Heart right ventricle (tissue), 16 donors: ENCODE results near the gene SLC49A3. TPM values are rescaled to one million over a fixed set of nuclear protein-coding genes. Genes with fewer than 3 reads are reported as not detected.

Source experiments
- ATAC-seq, 8 donors: fragments of 200-7000 bp; cut with Tn5 transposase; one replicate each; pipeline ENCODE4 v1.9.1; 2020; ENCODE audit warnings: mild to moderate bottlenecking in 8 of 8, moderate library complexity in 8 of 8, moderate number of reproducible peaks in 1 of 8
- DNase-seq, 2 donors: peaks; one replicate each; pipeline ENCODE4 v3.0.0-alpha.2; 2020
- H3K27ac ChIP-seq, 10 donors: fragments of 200-600 bp; sonication (generic) in 2 of 10; one replicate each; pipeline versions ENCODE4 v1.5.0 to v1.8.0; 2020 to 2022; ENCODE audit warnings: mild to moderate bottlenecking in 3 of 10
- H3K27me3 ChIP-seq, 7 donors: fragments of 200-600 bp; one replicate each; pipeline ENCODE4 v1.8.0; 2021 to 2022; ENCODE audit warnings: mild to moderate bottlenecking in 2 of 7
- H3K36me3 ChIP-seq, 9 donors: fragments of 200-600 bp; sonication (generic) in 1 of 9; one replicate each; pipeline versions ENCODE4 v1.5.0 to v1.8.0; 2020 to 2022; ENCODE audit warnings: mild to moderate bottlenecking in 2 of 9
- H3K4me1 ChIP-seq, 9 donors: fragments of 200-600 bp; sonication (generic) in 1 of 9; one replicate each; pipeline versions ENCODE4 v1.5.0 to v1.8.0; 2020 to 2022; ENCODE audit warnings: mild to moderate bottlenecking in 4 of 9
- H3K4me3 ChIP-seq, 10 donors: fragments of 200-600 bp; sonication (generic) in 2 of 10; one replicate each; pipeline versions ENCODE4 v1.5.0 to v1.8.0; 2020 to 2022; ENCODE audit warnings: mild to moderate bottlenecking in 7 of 10, moderate library complexity in 2 of 10
- H3K9me3 ChIP-seq, 11 donors: fragments of 200-600 bp in 10 of 11; sonication (generic) in 2 of 11; one replicate each; pipeline versions ENCODE4 v1.5.0 to v1.8.0; 2013 to 2022; ENCODE audit warnings: mild to moderate bottlenecking in 2 of 11, control low read depth in 1 of 11, moderate library complexity in 1 of 11
- WGBS, 2 donors: extraction: QIAGEN DNeasy Blood & Tissue Kit; methylation state at CpG; one replicate each; pipeline ENCODE4 v1.1.7; 2013; ENCODE audit warnings: inconsistent platforms in 1 of 2; 5-methylcytosine and 5-hydroxymethylcytosine counted together
- intact Hi-C, 10 donors: fragments of 100-400 bp; cut with DNase I; formaldehyde crosslinking; loops; one replicate each; pipeline versions ENCODE4 v1.11.1 to v1.14.2; 2022
- polyA plus RNA-seq, 2 donors: library from polyadenylated mRNA; stranded (reverse); fragments of 200-250 nt; gene quantifications; one replicate each; pipeline ENCODE4 v1.2.3, GENCODE V29; 2013
- total RNA-seq, 10 donors: library from RNA; stranded (reverse); fragmentation: NEBNext Ultra II Directional in 3 of 10; extraction: Animal tissue kit (Norgen Biotek cat#: 25700) in 3 of 10; gene quantifications; one replicate each; pipeline versions ENCODE4 v1.2.1 to v1.2.4, GENCODE V29; 2021 to 2023
- TF ChIP-seq, protein P1 (sequence below), 9 donors: fragments of 200-600 bp; sonication (generic) in 2 of 9; IDR thresholded peaks; one replicate each; pipeline versions ENCODE4 v1.5.0 to v1.8.0; 2021 to 2022; ENCODE audit warnings: antibody characterized with exemption in 9 of 9, mild to moderate bottlenecking in 5 of 9, moderate library complexity in 1 of 9
- donor health status: Arrhythmogenic right ventricular cardiomyopathy.
- donor health status: ischemic (EF 13 %, LVEDD 7.1; RV severe dilation, severe dysfunction).
- donor health status: healthy with polysubstance abuse.
- donor health status: DM: no; HTN: yes; CAD: no.
- donor health status: DM: no; HTN: no; CAD: no.
- donor health status: ischemic (EF 25% LVEDD 6.9; RV normal size, moderate dysfunction).
- donor health status: ischemic (EF 25% LVEDD 5.7; RV mildly dilated, moderate dysfunction).
- donor health status: healthy.
- donor health status: DM: yes; HTN: yes; CAD: no.
- donor health status: Ischemic cardiomyopathy.
- donor health status: ischemic (EF 35%, LVEDD 5.7; RV mildly dilated, moderate dysfunction).
- donor health status: nonischemic (EF 11% LVEDD 7.7; RV severe dilation, severe dysfunction).
- donor health status: DM: yes; HTN: yes; CAD: no.
- donor health status: PGD.
- donor health status: ischemic (EF 29% LVEDD 5.4; RV normal size, mild dysfunction).
- donor health status: nonischemic (EF 23%, LVEDD 6.1; RV moderate dilation, normal function).

The SLC49A3 gene
- total and polyA plus RNA-seq, 12 donors = 8.8 to 28.5 (median 12.3) TPM

GRCh38 chr4:704971-705277 lies 16.0 kb upstream of the SLC49A3 start:
- intact Hi-C loops = no loop called here
- Histone ChIP-seq H3K27ac (peak overlapping the region in 2 of 10 donors; percentile 93 to 97), H3K36me3 (peaks cover 0 to 3% (median 0%) of the 10 kb centered on the region in 9 donors), H3K9me3 (no peaks in the 10 kb centered on the region), H3K4me3 (peak overlapping the region in 8 of 10 donors; percentile 88 to 99 (median 94)), H3K4me1 (peaks cover 8 to 32% (median 22%) of the 10 kb centered on the region in 9 donors), H3K27me3 (no peaks in the 10 kb centered on the region)
- DNase-seq = no peak
- TF ChIP-seq, protein P1, sequence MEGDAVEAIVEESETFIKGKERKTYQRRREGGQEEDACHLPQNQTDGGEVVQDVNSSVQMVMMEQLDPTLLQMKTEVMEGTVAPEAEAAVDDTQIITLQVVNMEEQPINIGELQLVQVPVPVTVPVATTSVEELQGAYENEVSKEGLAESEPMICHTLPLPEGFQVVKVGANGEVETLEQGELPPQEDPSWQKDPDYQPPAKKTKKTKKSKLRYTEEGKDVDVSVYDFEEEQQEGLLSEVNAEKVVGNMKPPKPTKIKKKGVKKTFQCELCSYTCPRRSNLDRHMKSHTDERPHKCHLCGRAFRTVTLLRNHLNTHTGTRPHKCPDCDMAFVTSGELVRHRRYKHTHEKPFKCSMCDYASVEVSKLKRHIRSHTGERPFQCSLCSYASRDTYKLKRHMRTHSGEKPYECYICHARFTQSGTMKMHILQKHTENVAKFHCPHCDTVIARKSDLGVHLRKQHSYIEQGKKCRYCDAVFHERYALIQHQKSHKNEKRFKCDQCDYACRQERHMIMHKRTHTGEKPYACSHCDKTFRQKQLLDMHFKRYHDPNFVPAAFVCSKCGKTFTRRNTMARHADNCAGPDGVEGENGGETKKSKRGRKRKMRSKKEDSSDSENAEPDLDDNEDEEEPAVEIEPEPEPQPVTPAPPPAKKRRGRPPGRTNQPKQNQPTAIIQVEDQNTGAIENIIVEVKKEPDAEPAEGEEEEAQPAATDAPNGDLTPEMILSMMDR (IDR thresholded peaks at IDR 0.05) = no peak
- ATAC-seq = peak in 1 of 8 donors; percentile 6
- WGBS, 2 donors = 94 to 96% methylated on average over 1 of the region's 1 CpG

GRCh38 chr4:704198-704891 lies 15.4 kb upstream of the SLC49A3 start:
- DNase-seq (no peak), ATAC-seq (peak in 1 of 8 donors; percentile 15)
- H3K27ac ChIP-seq = no peak overlapping the region
- TF ChIP-seq, protein P1 (IDR thresholded peaks at IDR 0.05) = no peak
- intact Hi-C loops = no loop called here
- H3K36me3 ChIP-seq = peaks cover 0 to 3% (median 0%) of the 10 kb centered on the region in 9 donors
- 93 to 94% methylated on average over 46 of the region's 46 CpGs for WGBS, 2 donors
- no peak overlapping the region for H3K4me3 ChIP-seq
- H3K4me1 ChIP-seq = peaks cover 8 to 32% (median 21%) of the 10 kb centered on the region in 9 donors
- H3K27me3 ChIP-seq = no peaks in the 10 kb centered on the region
- no peaks in the 10 kb centered on the region for H3K9me3 ChIP-seq

DNA sequence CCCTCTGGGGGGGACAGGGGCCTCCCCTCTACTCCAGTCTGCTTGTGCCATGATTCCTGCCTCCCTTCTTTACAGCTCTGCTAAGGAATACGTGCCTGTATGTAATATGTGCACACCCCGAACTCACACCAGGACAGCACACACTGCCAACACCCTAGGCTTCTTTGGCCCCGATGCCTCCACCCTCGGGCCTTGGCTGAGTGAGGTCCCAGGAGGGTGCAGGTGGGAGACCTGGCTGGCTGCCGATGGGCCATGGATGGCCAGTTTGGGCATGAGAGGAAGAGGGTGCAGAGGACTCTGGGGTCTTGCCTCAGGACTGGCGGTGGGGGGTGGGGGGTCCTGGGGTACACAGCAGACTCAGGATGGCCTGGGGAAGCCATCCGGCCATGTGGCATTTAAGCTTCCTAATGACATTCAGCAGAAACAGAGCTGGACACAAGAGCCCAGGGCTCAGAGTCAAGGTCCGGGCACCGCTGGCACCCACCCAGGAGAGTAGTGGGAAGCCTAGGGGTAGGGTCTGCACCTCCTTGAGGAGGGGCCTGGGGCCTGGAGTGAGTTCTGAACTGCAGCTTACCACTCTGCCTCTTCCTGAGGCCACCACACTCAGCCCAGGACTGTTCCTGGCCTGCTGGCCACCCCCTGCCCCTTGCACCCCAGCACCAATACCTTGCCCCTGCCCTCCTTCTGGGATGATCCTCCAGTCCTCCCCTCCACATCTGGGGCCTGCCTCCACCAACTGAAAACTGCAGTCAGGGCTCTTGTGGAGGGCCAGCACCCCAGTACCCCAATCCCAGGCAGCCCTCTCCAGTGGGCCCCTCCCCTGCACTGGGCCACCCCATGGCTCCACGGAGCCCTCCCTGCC lies 14.6 kb upstream of the SLC49A3 start:
- H3K9me3 ChIP-seq = no peaks in the 10 kb centered on the region
- no peaks in the 10 kb centered on the region for H3K27me3 ChIP-seq
- WGBS, 2 donors = 82 to 86% methylated on average over 10 of the region's 10 CpGs
- DNase-seq = no peak
- TF ChIP-seq, protein P1 (IDR thresholded peaks at IDR 0.05) = no peak
- peaks cover 0 to 3% (median 0%) of the 10 kb centered on the region in 9 donors for H3K36me3 ChIP-seq
- peaks cover 8 to 32% (median 15%) of the 10 kb centered on the region in 9 donors for H3K4me1 ChIP-seq
- H3K27ac ChIP-seq = no peak overlapping the region
- ATAC-seq = no peak
- no peak overlapping the region for H3K4me3 ChIP-seq
- intact Hi-C loops = loop anchor here in 1 of 10 donors (2.0 kb wide), 1 partner anchor 15 kb away; the partner anchor contains the start of gene SLC49A3

DNA sequence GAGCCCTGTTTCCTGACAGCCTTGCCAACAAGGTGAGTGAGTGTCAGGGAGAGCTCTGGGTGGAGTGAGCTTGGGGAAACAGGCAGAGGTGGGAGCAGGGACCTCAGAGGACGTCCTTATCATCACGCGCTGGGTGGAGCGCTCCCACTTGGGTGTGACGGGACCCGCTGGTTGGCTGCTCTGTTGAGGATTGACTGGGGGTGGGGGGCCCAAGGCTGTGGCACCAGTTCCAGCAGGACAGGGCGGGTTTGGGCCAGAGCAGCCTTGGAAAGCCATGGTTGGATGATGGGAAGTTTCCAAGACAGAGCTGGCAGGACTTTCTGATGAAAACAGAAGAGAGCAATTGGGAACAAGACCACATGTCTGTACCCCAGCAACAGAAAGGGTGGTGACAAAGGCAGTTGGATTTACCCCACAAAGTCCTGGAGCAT lies 13.7 kb upstream of the SLC49A3 start:
- ATAC-seq (no peak), DNase-seq (no peak)
- WGBS, 2 donors = 67 to 75% methylated on average over 7 of the region's 7 CpGs
- Histone ChIP-seq H3K9me3 (no peaks in the 10 kb centered on the region), H3K4me1 (peaks cover 4 to 25% (median 7%) of the 10 kb centered on the region in 9 donors), H3K36me3 (peaks cover 0 to 3% (median 0%) of the 10 kb centered on the region in 9 donors), H3K4me3 (no peak overlapping the region), H3K27me3 (no peaks in the 10 kb centered on the region), H3K27ac (no peak overlapping the region)
- TF ChIP-seq, protein P1 (IDR thresholded peaks at IDR 0.05) = no peak
- intact Hi-C loops = loop anchor here in 1 of 10 donors (2.0 kb wide), 1 partner anchor 14 kb away; the partner anchor contains the start of gene SLC49A3
